Lower leg skin (tissue), 4 donors: Measurements from ENCODE around the gene CTSW. TPM values are rescaled to one million over a fixed set of nuclear protein-coding genes. Genes with fewer than 3 reads are reported as not detected.
A peak's percentile ranks its signal among the peaks of the same experiment; 100 is the strongest.

Source experiments
- DNase-seq, 2 donors: peaks; one replicate each; pipeline ENCODE4 v3.0.0-alpha.2; 2019; ENCODE audit warnings: low spot score in 2 of 2
- H3K4me3 ChIP-seq: fragments of 200-600 bp; sonication (generic); 2 replicates; pipeline ENCODE4 v1.5.1; 2017; ENCODE audit warnings: mild to moderate bottlenecking, low read depth; ENCODE audit not compliant: poor library complexity, severe bottlenecking
- CTCF ChIP-seq, 3 donors: fragments of 450-650 bp; IDR thresholded peaks; one replicate each; pipeline ENCODE4 v1.5.1; 2016; ENCODE audit warnings: antibody characterized with exemption in 3 of 3, mild to moderate bottlenecking in 3 of 3, moderate library complexity in 2 of 3
- POLR2A ChIP-seq, 2 donors: fragments of 450-650 bp; IDR thresholded peaks; one replicate each; pipeline ENCODE4 v1.6.1; 2016 to 2017; ENCODE audit warnings: antibody characterized with exemption in 2 of 2, mild to moderate bottlenecking in 1 of 2, moderate library complexity in 1 of 2
- WGBS, 2 donors: methylation state at CpG; one replicate each; pipeline ENCODE4 v1.1.5; 2018; 5-methylcytosine and 5-hydroxymethylcytosine counted together
- intact Hi-C: fragments of 100-400 bp; cut with DNase I; formaldehyde crosslinking; loops from one replicate; pipeline ENCODE4 v1.15.0; 2023; ENCODE audit warnings: low total_unique reads
- total RNA-seq, 4 donors: library from RNA; depleted of rRNA; stranded (reverse); fragments of >200 nt; gene quantifications; one replicate each; pipeline ENCODE4 v1.1.0, GENCODE V29; 2016

CTSW gene
- total RNA-seq, 4 donors from 2014 or later: 0.29 to 0.55 (median 0.29) TPM; not detected in 1

- TF ChIP-seq CTCF (IDR thresholded peaks at IDR 0.05) (no peak), POLR2A (IDR thresholded peaks at IDR 0.05) (no peak)
- WGBS, 2 donors: 89 to 92% methylated on average over 14 of the region's 14 CpGs
- H3K4me3 ChIP-seq: no peak overlapping the region
- DNase-seq: no peak
- intact Hi-C loops: no loop called here
These were observed 28.5 kb upstream of the CTSW start for GRCh38 chr11:65851083-65851579.

GRCh38 chr11:65851811-65852507, 27.7 kb upstream of the CTSW start:
- DNase-seq: no peak
- TF ChIP-seq CTCF (IDR thresholded peaks at IDR 0.05) (no peak), POLR2A (IDR thresholded peaks at IDR 0.05) (no peak)
- H3K4me3 ChIP-seq: no peak overlapping the region
- WGBS, 2 donors: 54 to 73% methylated on average over 10 of the region's 10 CpGs
- intact Hi-C loops: no loop called here

- 62 to 73% methylated on average over 14 to 33 of the region's 33 CpGs for WGBS, 2 donors
- no peak for TF ChIP-seq CTCF (IDR thresholded peaks at IDR 0.05)
- no peak for TF ChIP-seq POLR2A (IDR thresholded peaks at IDR 0.05)
- intact Hi-C loops: no loop called here
- DNase-seq: no peak
- no peak overlapping the region for H3K4me3 ChIP-seq
These were observed 27.0 kb upstream of the CTSW start for GRCh38 chr11:65852508-65853245.

- WGBS, 2 donors: 75 to 84% methylated on average over 6 of the region's 6 CpGs
- TF ChIP-seq POLR2A (IDR thresholded peaks at IDR 0.05): no peak
- intact Hi-C loops: no loop called here
These were observed 26.2 kb upstream of the CTSW start for GRCh38 chr11:65853246-65853979.

GRCh38 chr11:65854161-65854592, 25.5 kb upstream of the CTSW start:
- no peak overlapping the region for H3K4me3 ChIP-seq
- peak in 1 of 3 donors; percentile 88 for TF ChIP-seq CTCF (IDR thresholded peaks at IDR 0.05)
- no peak for TF ChIP-seq POLR2A (IDR thresholded peaks at IDR 0.05)
- intact Hi-C loops: no loop called here
- DNase-seq: no peak
- WGBS, 2 donors: 74 to 80% methylated on average over 3 to 4 of the region's 4 CpGs

More at GRCh38 chr11:65853246-65853979, 26.2 kb upstream of the CTSW start:
- no peak for DNase-seq
- H3K4me3 ChIP-seq: no peak overlapping the region
